HG02884 (cell line): ENCODE results near the gene ZCCHC14.
"Not testable (repeated sequence)": the region's sequence is repeated elsewhere in the genome, so short reads cannot be mapped to it uniquely, and the experiment has no call there.

Experiments
- ATAC-seq: cut with Tn5 transposase; IDR thresholded peaks from one replicate; pipeline ENCODE4 v1.9.1; 2021; ENCODE audit warnings: mild to moderate bottlenecking, moderate library complexity; ENCODE audit not compliant: unreplicated experiment

Gene ZCCHC14

DNA sequence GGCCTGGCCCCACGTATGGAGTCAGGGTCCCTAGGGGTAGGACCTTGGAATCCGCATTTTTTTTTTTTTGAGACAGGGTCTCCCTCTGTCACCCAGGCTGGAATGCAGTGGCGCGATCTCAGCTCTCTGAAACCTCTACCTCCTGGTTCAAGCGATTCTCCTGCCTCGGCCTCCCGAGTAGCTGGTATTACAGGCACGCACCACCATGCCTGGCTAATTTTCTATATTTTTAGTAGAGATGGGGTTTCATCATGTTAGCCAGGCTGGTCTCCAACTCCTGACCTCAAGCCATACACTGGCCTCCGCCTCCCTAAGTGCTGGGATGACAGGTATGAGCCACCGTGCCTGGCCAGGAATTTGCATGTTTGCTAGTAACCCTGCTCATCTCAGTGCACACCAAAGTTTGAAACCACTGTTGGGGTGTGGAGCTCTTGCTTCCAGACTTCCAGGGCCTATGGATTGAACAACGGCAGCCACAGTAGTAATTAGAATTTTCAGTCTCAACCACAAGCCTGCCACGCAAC is 5.0 kb upstream of the ZCCHC14 start:
- not testable (repeated sequence) for ATAC-seq

- ATAC-seq: not testable (repeated sequence)
These were observed 4.4 kb upstream of the ZCCHC14 start for GRCh38 chr16:87497023-87497766.

DNA sequence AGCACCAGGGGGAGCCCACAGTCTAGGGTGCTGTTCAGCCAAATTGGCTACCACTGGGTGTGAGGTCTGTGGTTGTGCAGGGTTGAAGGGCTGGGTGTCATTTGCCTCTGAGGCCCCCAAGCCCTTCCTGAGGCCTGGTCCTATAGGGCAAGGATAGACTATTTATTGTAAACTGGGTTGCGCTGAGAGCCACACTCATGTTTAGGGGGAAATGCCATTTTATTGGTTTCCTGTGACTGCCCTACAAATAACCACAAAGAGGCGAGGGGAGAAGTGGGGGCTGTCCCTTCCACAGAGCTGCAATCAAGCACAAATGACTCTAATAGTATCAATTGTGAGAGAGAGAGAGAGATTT is 3.6 kb upstream of the ZCCHC14 start:
- no peak for ATAC-seq

GRCh38 chr16:87495578-87496446 is 3.0 kb upstream of the ZCCHC14 start:
- no peak for ATAC-seq

DNA sequence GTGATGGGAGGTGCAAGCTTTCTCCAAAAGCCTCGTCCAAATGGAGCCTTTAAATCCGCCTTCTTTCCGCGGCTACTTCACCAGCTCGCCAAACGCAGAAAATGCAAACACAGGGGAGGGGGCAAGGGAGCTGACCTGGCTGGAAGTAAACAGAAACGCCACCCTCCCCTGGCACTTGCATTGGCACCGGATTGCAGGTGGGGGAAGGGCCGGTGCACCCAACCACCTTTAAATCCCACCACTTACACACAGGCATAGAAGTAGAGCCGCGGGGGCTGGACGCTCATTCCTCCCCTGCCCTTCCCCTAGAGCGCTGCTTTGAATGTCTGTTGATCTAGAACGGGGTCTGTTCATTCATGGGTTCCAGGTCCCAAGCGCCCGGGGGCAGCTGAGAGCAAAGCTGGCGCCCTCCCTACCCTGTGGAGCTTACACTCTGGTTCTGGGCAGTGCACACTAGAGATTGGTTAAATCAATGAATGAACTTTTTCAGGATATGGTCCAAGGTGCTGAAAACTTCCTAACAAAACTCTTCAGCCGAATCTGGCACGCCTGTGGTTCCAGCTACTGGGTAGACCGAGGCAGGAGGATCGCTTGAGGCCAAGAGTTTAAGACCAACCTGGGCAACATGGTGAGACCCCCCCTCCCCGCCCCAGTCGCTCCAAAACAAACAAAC is 920 bp upstream of the ZCCHC14 start:
- ATAC-seq: no peak

DNA sequence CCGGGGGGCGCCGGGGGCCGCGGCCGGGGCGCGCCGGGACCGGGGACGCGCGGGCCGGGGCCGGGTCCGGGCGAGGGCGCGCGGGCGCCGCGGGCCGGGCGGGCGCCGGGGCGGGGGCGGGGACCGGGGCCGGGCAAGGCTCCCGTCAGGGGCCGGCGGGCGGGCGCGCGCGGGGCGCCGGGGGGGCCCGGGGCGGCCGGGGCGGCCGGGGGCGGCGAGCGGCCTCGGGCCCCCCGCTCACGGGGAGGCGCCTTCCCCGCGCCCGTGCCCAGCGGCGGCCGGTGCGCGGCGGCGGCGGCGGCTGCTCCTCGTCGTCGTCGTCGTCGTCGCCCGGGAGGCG is 563 bp downstream of the ZCCHC14 start:
- no peak for ATAC-seq

DNA sequence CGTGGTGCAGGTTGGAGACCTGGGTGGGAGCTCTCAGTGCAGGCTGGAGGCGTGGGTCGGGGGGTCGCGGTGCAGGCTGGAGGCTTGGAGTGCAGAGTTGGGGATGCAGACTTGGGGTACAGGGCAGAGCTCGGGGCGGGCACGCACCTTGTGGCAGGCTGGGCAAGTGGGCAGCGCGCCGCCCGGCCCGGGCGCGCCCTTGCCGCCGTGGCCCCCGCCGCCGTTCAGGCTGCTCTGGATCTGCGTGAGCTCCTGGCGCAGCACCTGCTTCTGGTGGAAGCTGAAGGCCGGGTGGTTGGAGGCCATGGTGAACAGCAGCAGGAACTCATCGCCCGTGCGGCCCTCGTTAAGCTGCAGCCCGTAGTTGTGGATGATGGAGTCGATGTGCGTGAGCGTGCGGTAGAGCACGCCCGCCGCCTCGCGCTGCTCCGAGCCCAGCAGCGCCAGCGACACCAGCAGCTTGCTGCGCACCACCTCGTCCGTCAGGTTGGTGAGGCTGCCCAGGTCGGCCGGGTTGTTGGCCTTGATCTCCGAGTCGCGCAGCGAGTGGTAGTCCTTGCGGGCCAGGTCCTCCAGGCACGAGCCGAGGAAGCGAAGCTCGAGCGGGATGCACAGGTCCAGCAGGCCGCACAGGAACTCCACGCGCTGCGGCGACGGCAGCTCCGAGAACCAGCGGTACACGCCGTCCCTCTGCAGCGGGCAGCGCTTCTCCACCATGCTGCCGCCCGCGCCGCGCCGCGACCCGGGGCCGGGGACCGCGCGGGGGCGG is 1.1 kb downstream of the ZCCHC14 start:
- ATAC-seq: no peak

GRCh38 chr16:87490799-87491521 is 1.9 kb downstream of the ZCCHC14 start:
- not testable (repeated sequence) for ATAC-seq

DNA sequence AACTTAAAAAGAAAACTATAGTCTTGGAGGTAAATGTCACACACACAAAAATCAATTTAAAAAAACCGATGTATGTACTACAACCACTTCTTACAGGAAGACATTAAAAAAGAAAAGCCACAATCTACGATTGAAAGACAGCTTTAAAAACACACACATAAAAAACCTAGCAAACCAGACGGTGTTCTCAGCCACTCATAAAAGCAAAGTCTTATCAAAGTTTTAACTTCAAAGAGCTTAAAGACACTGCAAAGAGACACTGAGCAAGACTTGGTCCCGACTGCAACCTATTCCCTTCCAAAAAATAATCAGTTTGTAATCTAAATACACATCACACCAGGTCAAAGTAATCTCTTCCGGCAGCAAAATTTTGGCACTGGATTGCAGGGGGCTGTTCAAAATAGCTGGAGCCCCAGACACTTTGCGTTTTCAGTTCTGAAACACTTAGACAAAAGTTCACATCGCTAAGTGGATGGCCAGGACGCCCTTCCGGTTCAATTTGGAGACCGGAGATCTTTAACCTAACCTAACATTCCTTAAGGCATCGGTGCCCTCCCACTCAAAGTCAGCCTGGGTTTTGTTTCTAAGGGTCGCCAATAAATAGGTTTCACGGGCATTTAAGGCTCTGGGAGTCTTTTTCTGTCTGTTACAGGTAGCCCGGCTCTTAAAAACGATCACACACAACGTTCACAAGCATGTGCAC is 2.6 kb downstream of the ZCCHC14 start:
- ATAC-seq: no peak

GRCh38 chr16:87489434-87490045 is 3.3 kb downstream of the ZCCHC14 start:
- ATAC-seq: no peak

DNA sequence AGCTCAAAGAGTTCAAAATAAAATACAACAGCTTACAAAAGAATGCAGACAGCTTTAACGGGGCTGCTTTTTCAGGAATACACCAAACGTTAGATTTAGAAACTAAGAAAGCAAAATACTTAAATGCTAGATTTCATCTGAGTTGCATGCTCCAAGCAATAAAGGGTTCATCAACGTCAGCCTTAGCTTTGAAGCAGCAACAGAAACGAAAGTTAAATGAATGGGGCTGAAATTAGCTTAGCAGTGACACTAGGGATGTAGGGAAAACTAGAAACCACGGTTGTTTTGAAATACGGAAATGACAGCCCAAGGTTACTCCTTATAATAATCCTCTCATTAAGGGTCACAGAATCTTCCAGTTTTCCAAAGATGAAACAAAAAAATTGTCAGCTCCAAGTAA is 3.9 kb downstream of the ZCCHC14 start:
- ATAC-seq: not testable (repeated sequence)

DNA sequence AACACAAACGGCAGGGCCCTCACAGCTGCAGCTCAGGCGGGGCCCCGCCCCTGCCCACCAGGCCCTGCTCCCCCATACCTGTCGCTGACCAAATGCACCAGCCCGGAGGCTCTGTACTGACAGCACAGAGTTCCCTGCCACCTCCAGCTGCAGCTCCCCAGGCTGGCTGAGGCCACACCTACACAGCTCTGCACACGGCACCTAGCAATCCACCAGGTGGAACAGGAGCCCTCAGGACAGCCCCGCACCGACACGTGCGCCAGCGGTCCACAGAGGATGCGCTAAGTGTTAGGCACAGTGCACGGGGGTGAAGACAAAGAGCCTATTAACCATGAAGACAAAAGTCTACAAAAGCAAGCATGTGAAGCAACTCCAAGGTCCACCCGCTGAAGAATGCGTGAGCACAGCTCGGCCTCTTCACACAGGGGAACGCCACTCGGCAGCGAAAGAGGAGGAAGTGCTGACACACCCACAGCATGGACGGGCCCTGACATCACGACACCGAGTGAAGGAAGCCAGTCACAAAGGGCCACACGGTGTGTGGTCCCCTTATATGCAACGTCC is 5.4 kb downstream of the ZCCHC14 start:
- ATAC-seq: no peak

- ATAC-seq: no peak
These were observed 6.0 kb downstream of the ZCCHC14 start for GRCh38 chr16:87486713-87487247.

GRCh38 chr16:87486282-87486681 is 6.5 kb downstream of the ZCCHC14 start:
- no peak for ATAC-seq

GRCh38 chr16:87485792-87486191 is 7.0 kb downstream of the ZCCHC14 start:
- not testable (repeated sequence) for ATAC-seq

- no peak for ATAC-seq
These were observed 8.1 kb downstream of the ZCCHC14 start for GRCh38 chr16:87484487-87485331.

- ATAC-seq: no peak
These were observed 9.3 kb downstream of the ZCCHC14 start for GRCh38 chr16:87483481-87483880.

DNA sequence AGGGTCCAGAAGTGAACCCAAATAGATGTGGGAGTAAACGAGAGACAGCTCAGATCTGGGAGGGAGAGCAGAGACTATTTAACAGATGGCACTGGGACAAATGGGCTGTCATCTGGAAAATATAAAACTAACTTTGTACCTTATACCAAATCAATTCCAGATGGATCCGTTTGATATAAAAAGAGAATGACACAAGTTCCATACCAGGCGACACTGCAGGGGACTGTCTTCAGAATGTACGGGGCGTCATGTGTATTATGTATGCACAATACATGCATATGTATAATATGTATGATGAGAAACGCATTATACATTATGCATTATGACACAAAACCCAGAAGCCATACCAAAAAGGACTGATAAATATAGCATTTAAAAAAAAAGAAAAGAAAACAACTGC is 10.2 kb downstream of the ZCCHC14 start:
- ATAC-seq: not testable (repeated sequence)
